Endodermal cell (in vitro differentiated cells): Measurements from ENCODE around the gene BIVM. TPM values are rescaled to one million over a fixed set of nuclear protein-coding genes. Genes with fewer than 3 reads are reported as not detected.

ENCODE experiments used
- DNase-seq: peaks from one replicate; pipeline ENCODE4 v3.0.0-alpha.2; 2017
- H3K27ac ChIP-seq: 2 replicates; pipeline ENCODE4 v1.5.1; 2013; ENCODE audit warnings: mild to moderate bottlenecking, low read depth, low read length, moderate library complexity
- H3K27me3 ChIP-seq: 2 replicates; pipeline ENCODE4 v1.6.1; 2013; ENCODE audit warnings: mild to moderate bottlenecking, low read length, moderate library complexity; ENCODE audit not compliant: insufficient read depth, control insufficient read depth, poor library complexity, severe bottlenecking
- H3K36me3 ChIP-seq: 2 replicates; pipeline ENCODE4 v1.7.0; 2013; ENCODE audit warnings: mild to moderate bottlenecking, low read length, moderate library complexity; ENCODE audit not compliant: control insufficient read depth, insufficient read depth
- H3K4me1 ChIP-seq: one replicate; pipeline ENCODE4 v1.7.0; 2013; ENCODE audit warnings: low read length; ENCODE audit not compliant: control insufficient read depth, insufficient read depth
- H3K4me3 ChIP-seq: 2 replicates; pipeline ENCODE4 v1.5.1; 2013; ENCODE audit warnings: mild to moderate bottlenecking, low read length, moderate library complexity
- H3K9ac ChIP-seq: 2 replicates; pipeline ENCODE4 v1.6.1; 2013; ENCODE audit warnings: mild to moderate bottlenecking, low read length, moderate library complexity; ENCODE audit not compliant: poor library complexity, severe bottlenecking; ENCODE audit errors: extremely low read depth
- H3K9me3 ChIP-seq: 2 replicates; pipeline ENCODE4 v1.6.1; 2013; ENCODE audit warnings: mild to moderate bottlenecking, low read length, moderate library complexity; ENCODE audit not compliant: control insufficient read depth
- H3K27ac Mint-ChIP-seq: 2 replicates; pipeline ENCODE4 v1.8.0; 2020; ENCODE audit warnings: mixed read lengths
- H3K27me3 Mint-ChIP-seq: 2 replicates; pipeline ENCODE4 v1.8.0; 2021; ENCODE audit warnings: mild to moderate bottlenecking, mixed read lengths; ENCODE audit not compliant: insufficient read depth
- H3K36me3 Mint-ChIP-seq: 2 replicates; pipeline ENCODE4 v1.8.0; 2020; ENCODE audit warnings: low read depth, mixed read lengths
- H3K4me1 Mint-ChIP-seq: 2 replicates; pipeline ENCODE4 v1.8.0; 2020; ENCODE audit warnings: mixed read lengths
- H3K4me3 Mint-ChIP-seq: 2 replicates; pipeline ENCODE4 v1.8.0; 2020; ENCODE audit warnings: mild to moderate bottlenecking, moderate library complexity, mixed read lengths
- H3K9me3 Mint-ChIP-seq: 2 replicates; pipeline ENCODE4 v1.8.0; 2020; ENCODE audit warnings: mild to moderate bottlenecking, mixed read lengths
- WGBS, 2 experiments: methylation state at CpG; one replicate each; pipeline versions ENCODE4 v1.1.5 to v1.1.7; 2013; ENCODE audit warnings: missing lambda C conversion rate in 2 of 2, mixed read lengths in 1 of 2; ENCODE audit not compliant: insufficient coverage in 1 of 2, insufficient read length in 1 of 2; 5-methylcytosine and 5-hydroxymethylcytosine counted together
- total RNA-seq, 2 donors: library from RNA; stranded (reverse); fragmentation: NEBNext Ultra II Directional in 1 of 2; extraction: Animal tissue kit (Norgen Biotek cat#: 25700) in 1 of 2; gene quantifications; 2 replicates in 1 of 2; 3 replicates in 1 of 2; pipeline ENCODE4 v1.2.1, GENCODE V29; 2021
- TF ChIP-seq, protein P1 (sequence below): fragments of 200-600 bp; sonication (generic); conservative IDR thresholded peaks from 2 replicates; pipeline ENCODE4 v1.5.0; 2021; ENCODE audit warnings: antibody characterized with exemption, mild to moderate bottlenecking

BIVM gene
- total RNA-seq, 2 donors from 2014 or later = 14.7 to 15.0 TPM

- no peak overlapping the region for H3K4me3 Mint-ChIP-seq
- WGBS, 2 experiments = 88% methylated on average over 1 of the region's 1 CpG; no CpG with 5 or more reads in 1 of the 2 experiments
- no peaks in the 10 kb centered on the region for H3K27me3 ChIP-seq
- no peak overlapping the region for H3K9ac ChIP-seq
- H3K27ac Mint-ChIP-seq = no peak overlapping the region
- H3K4me1 Mint-ChIP-seq = no peaks in the 10 kb centered on the region
- DNase-seq = no peak
- H3K9me3 Mint-ChIP-seq = no peaks in the 10 kb centered on the region
- TF ChIP-seq, protein P1, sequence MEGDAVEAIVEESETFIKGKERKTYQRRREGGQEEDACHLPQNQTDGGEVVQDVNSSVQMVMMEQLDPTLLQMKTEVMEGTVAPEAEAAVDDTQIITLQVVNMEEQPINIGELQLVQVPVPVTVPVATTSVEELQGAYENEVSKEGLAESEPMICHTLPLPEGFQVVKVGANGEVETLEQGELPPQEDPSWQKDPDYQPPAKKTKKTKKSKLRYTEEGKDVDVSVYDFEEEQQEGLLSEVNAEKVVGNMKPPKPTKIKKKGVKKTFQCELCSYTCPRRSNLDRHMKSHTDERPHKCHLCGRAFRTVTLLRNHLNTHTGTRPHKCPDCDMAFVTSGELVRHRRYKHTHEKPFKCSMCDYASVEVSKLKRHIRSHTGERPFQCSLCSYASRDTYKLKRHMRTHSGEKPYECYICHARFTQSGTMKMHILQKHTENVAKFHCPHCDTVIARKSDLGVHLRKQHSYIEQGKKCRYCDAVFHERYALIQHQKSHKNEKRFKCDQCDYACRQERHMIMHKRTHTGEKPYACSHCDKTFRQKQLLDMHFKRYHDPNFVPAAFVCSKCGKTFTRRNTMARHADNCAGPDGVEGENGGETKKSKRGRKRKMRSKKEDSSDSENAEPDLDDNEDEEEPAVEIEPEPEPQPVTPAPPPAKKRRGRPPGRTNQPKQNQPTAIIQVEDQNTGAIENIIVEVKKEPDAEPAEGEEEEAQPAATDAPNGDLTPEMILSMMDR = no peak
- H3K27ac ChIP-seq = no peak overlapping the region
- H3K36me3 Mint-ChIP-seq = peaks cover 38% of the 10 kb centered on the region
- peaks cover 61% of the 10 kb centered on the region for H3K36me3 ChIP-seq
- H3K9me3 ChIP-seq = peaks cover 3% of the 10 kb centered on the region
- H3K27me3 Mint-ChIP-seq = no peaks in the 10 kb centered on the region
- H3K4me1 ChIP-seq = no peaks in the 10 kb centered on the region
- no peak overlapping the region for H3K4me3 ChIP-seq
Observed at GRCh38 chr13:102872531-102872930, 73.6 kb downstream of the BIVM start.

DNA sequence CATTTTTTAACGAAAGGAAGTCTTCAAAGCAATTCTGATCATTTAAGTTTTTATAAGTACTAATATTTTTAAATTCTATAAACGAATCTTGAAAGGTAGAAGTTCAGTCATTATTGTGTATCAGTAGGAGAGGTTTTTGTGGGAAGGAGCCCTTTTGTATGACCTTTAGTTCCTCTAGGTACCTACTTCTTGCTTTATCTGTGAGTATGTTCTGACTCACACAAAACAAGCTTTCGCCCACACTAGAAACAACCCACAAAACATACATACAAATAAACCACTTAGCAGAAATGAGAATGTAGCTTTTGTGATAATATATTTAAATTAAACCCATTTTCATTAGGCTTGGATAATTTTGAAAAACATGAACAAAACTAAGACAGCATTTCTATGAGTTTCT lies 74.7 kb downstream of the BIVM start:
- no peak for DNase-seq
- no peaks in the 10 kb centered on the region for H3K27me3 Mint-ChIP-seq
- peaks cover 36% of the 10 kb centered on the region for H3K36me3 Mint-ChIP-seq
- Histone ChIP-seq H3K9ac (no peak overlapping the region), H3K9me3 (peaks cover 3% of the 10 kb centered on the region), H3K4me1 (no peaks in the 10 kb centered on the region), H3K27me3 (no peaks in the 10 kb centered on the region), H3K4me3 (no peak overlapping the region), H3K27ac (no peak overlapping the region), H3K36me3 (peaks cover 54% of the 10 kb centered on the region)
- no peaks in the 10 kb centered on the region for H3K4me1 Mint-ChIP-seq
- no peak overlapping the region for H3K4me3 Mint-ChIP-seq
- 94% methylated on average over 2 of the region's 3 CpGs; no CpG with 5 or more reads in 1 of the 2 experiments for WGBS, 2 experiments
- no peaks in the 10 kb centered on the region for H3K9me3 Mint-ChIP-seq
- no peak overlapping the region for H3K27ac Mint-ChIP-seq
- TF ChIP-seq, protein P1 = no peak

DNA sequence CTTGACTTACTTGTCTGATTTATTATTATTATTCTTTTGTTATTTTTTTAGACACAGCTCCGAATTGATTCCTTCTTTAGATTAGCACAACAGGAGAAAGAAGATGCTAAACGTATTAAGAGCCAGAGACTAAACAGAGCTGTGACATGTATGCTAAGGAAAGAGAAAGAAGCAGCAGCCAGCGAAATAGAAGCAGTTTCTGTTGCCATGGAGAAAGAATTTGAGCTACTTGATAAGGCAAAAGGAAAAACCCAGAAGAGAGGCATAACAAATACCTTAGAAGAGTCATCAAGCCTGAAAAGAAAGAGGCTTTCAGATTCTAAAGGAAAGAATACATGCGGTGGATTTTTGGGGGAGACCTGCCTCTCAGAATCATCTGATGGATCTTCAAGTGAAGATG lies 76.3 kb downstream of the BIVM start:
- Mint-ChIP-seq H3K27ac (no peak overlapping the region), H3K27me3 (no peaks in the 10 kb centered on the region), H3K9me3 (no peaks in the 10 kb centered on the region), H3K4me3 (no peak overlapping the region), H3K4me1 (no peaks in the 10 kb centered on the region), H3K36me3 (peaks cover 34% of the 10 kb centered on the region)
- Histone ChIP-seq H3K4me1 (no peaks in the 10 kb centered on the region), H3K9ac (no peak overlapping the region), H3K27me3 (no peaks in the 10 kb centered on the region), H3K27ac (peak overlapping the region; percentile 48), H3K9me3 (peaks cover 3% of the 10 kb centered on the region), H3K36me3 (peaks cover 50% of the 10 kb centered on the region), H3K4me3 (no peak overlapping the region)
- DNase-seq = no peak
- 73 to 88% methylated on average over 2 to 4 of the region's 4 CpGs for WGBS, 2 experiments
- TF ChIP-seq, protein P1 = no peak
